NCI-H1417 (cell line): ENCODE results near the gene SETD7.

Experiments
- DNase-seq, 3 experiments: peaks; one replicate each; lab custom pipeline; 2025; lab: John Stamatoyannopoulos, UW

Gene SETD7

GRCh38 chr4:139574641-139575040, 18.6 kb upstream of the SETD7 start:
- DNase-seq: no peak

- DNase-seq: no peak
These were observed 12.4 kb upstream of the SETD7 start for GRCh38 chr4:139568206-139568955.

GRCh38 chr4:139567159-139567870, 11.3 kb upstream of the SETD7 start:
- peak in 1 of 3 experiments; percentile 20 for DNase-seq

- peak in 1 of 3 experiments; percentile 5 for DNase-seq
These were observed 8.5 kb upstream of the SETD7 start for GRCh38 chr4:139564502-139564901.

GRCh38 chr4:139563515-139563914, 7.5 kb upstream of the SETD7 start:
- no peak for DNase-seq

- no peak for DNase-seq
These were observed 6.8 kb upstream of the SETD7 start for GRCh38 chr4:139562839-139563238.

- no peak for DNase-seq
These were observed 6.2 kb upstream of the SETD7 start for GRCh38 chr4:139562067-139562684.

GRCh38 chr4:139560406-139561104, 4.5 kb upstream of the SETD7 start:
- DNase-seq: peak in 1 of 3 experiments; percentile 4

GRCh38 chr4:139559687-139560086, 3.7 kb upstream of the SETD7 start:
- DNase-seq: no peak

- DNase-seq: no peak
These were observed 3.1 kb upstream of the SETD7 start for GRCh38 chr4:139559089-139559479.

GRCh38 chr4:139558235-139559088, 2.4 kb upstream of the SETD7 start:
- DNase-seq: peak in 2 of 3 experiments; percentile 3 to 42

- DNase-seq: no peak
These were observed 1.6 kb upstream of the SETD7 start for GRCh38 chr4:139557556-139558110.

GRCh38 chr4:139556724-139557555, 921 bp upstream of the SETD7 start:
- DNase-seq: peak; percentile 85 to 97 (median 85)

GRCh38 chr4:139555705-139556070, 331 bp downstream of the SETD7 start:
- peak in 1 of 3 experiments; percentile 67 for DNase-seq

GRCh38 chr4:139554893-139555704, 920 bp downstream of the SETD7 start:
- peak; percentile 63 to 90 (median 80) for DNase-seq

GRCh38 chr4:139554642-139554892, 1.5 kb downstream of the SETD7 start:
- DNase-seq: no peak

GRCh38 chr4:139553751-139554641, 2.0 kb downstream of the SETD7 start:
- DNase-seq: peak in 1 of 3 experiments; percentile 43

- no peak for DNase-seq
These were observed 3.3 kb downstream of the SETD7 start for GRCh38 chr4:139552517-139553307.
